GM18867 (cell line): ENCODE results near the gene IPMK.
A peak's percentile ranks its signal among the peaks of the same experiment; 100 is the strongest.

ENCODE experiments used
- ATAC-seq: cut with Tn5 transposase; IDR thresholded peaks from one replicate; pipeline ENCODE4 v1.9.1; 2021; ENCODE audit warnings: mild to moderate bottlenecking, moderate library complexity; ENCODE audit not compliant: unreplicated experiment

IPMK gene

GRCh38 chr10:58267713-58268453 lies at the start of gene IPMK:
Gene IPMK, minus strand, starts transcription at chr10:58267894. Its CDS starts 283 bp downstream, at chr10:58267611.
- peak; percentile 67 for ATAC-seq

- no peak for ATAC-seq
These were observed 49.2 kb upstream of the IPMK start for GRCh38 chr10:58316874-58317273.

GRCh38 chr10:58311026-58311425 lies 43.3 kb upstream of the IPMK start:
- ATAC-seq, result no peak

- no peak for ATAC-seq
These were observed 40.0 kb upstream of the IPMK start for GRCh38 chr10:58307676-58308075.

- no peak for ATAC-seq
These were observed 38.1 kb upstream of the IPMK start for GRCh38 chr10:58305821-58306220.

- ATAC-seq, result no peak
These were observed 36.5 kb upstream of the IPMK start for GRCh38 chr10:58304099-58304633.

GRCh38 chr10:58302254-58302653 lies 34.6 kb upstream of the IPMK start:
- no peak for ATAC-seq

- ATAC-seq, result no peak
These were observed 33.0 kb upstream of the IPMK start for GRCh38 chr10:58300676-58301075.

GRCh38 chr10:58299580-58299979 lies 31.9 kb upstream of the IPMK start:
- ATAC-seq, result peak; percentile 98

- no peak for ATAC-seq
These were observed 26.3 kb upstream of the IPMK start for GRCh38 chr10:58293989-58294388.

- peak; percentile 91 for ATAC-seq
These were observed 24.0 kb upstream of the IPMK start for GRCh38 chr10:58291538-58292174.

- ATAC-seq, result peak; percentile 96
These were observed 14.9 kb upstream of the IPMK start for GRCh38 chr10:58282615-58283014.

- ATAC-seq, result no peak
These were observed 13.5 kb upstream of the IPMK start for GRCh38 chr10:58281092-58281752.

- ATAC-seq, result no peak
These were observed 12.8 kb upstream of the IPMK start for GRCh38 chr10:58280477-58280876.

- ATAC-seq, result no peak
These were observed 11.2 kb upstream of the IPMK start for GRCh38 chr10:58278962-58279307.

- ATAC-seq, result no peak
These were observed 10.7 kb upstream of the IPMK start for GRCh38 chr10:58278274-58278961.

- ATAC-seq, result no peak
These were observed 8.2 kb upstream of the IPMK start for GRCh38 chr10:58275908-58276307.

GRCh38 chr10:58275261-58275660 lies 7.6 kb upstream of the IPMK start:
- ATAC-seq, result no peak

- ATAC-seq, result no peak
These were observed 2.1 kb upstream of the IPMK start for GRCh38 chr10:58269782-58270290.

- peak; percentile 64 for ATAC-seq
These were observed 1.5 kb upstream of the IPMK start, which contains the start of gene CISD1 for GRCh38 chr10:58268946-58269781. Gene CISD1, plus strand, starts transcription at chr10:58269162. Its CDS starts 112 bp downstream, at chr10:58269274.
